Spleen (tissue), 11 donors: Measurements from ENCODE around the gene MACROD2. TPM values are rescaled to one million over a fixed set of nuclear protein-coding genes. Genes with fewer than 3 reads are reported as not detected.

Source experiments
- DNase-seq: peaks from one replicate; pipeline ENCODE4 v3.0.0-alpha.2; 2020
- H3K27ac ChIP-seq, 8 donors: fragments of 200-600 bp; sonication (generic) in 7 of 8; 1 replicate in 4 of 8; 2 replicates in 4 of 8; pipeline versions ENCODE4 v1.5.0 to v1.8.0; 2016 to 2021; ENCODE audit warnings: inconsistent platforms in 4 of 8, mild to moderate bottlenecking in 4 of 8, moderate library complexity in 1 of 8
- H3K27me3 ChIP-seq, 7 donors: fragments of 200-600 bp; sonication (generic) in 6 of 7; replicated peaks in 1 of 7; 1 replicate in 4 of 7; 2 replicates in 3 of 7; pipeline versions ENCODE4 v1.5.0 to v1.8.0; 2016 to 2021; ENCODE audit warnings: inconsistent platforms in 3 of 7, mild to moderate bottlenecking in 1 of 7
- H3K36me3 ChIP-seq, 6 donors: fragments of 200-600 bp; sonication (generic) in 5 of 6; 1 replicate in 4 of 6; 2 replicates in 2 of 6; pipeline versions ENCODE4 v1.5.0 to v1.8.0; 2016 to 2021; ENCODE audit warnings: inconsistent platforms in 2 of 6
- H3K4me1 ChIP-seq, 6 donors: fragments of 200-600 bp; sonication (generic) in 5 of 6; 1 replicate in 3 of 6; 2 replicates in 3 of 6; pipeline versions ENCODE4 v1.5.0 to v1.8.0; 2016 to 2021; ENCODE audit warnings: inconsistent platforms in 3 of 6
- H3K4me3 ChIP-seq, 8 donors: fragments of 200-600 bp; sonication (generic) in 7 of 8; 1 replicate in 4 of 8; 2 replicates in 4 of 8; pipeline versions ENCODE4 v1.5.0 to v1.8.0; 2016 to 2021; ENCODE audit warnings: inconsistent platforms in 4 of 8, mild to moderate bottlenecking in 4 of 8, moderate library complexity in 2 of 8
- H3K9me3 ChIP-seq, 8 donors: fragments of 200-600 bp; sonication (generic) in 7 of 8; 1 replicate in 4 of 8; 2 replicates in 4 of 8; pipeline versions ENCODE4 v1.5.0 to v1.8.0; 2016 to 2021; ENCODE audit warnings: inconsistent platforms in 4 of 8
- POLR2A ChIP-seq, 3 donors: fragments of 450-650 bp; IDR thresholded peaks; one replicate each; pipeline ENCODE4 v1.5.1; 2017; ENCODE audit warnings: antibody characterized with exemption in 3 of 3, mild to moderate bottlenecking in 1 of 3
- POLR2AphosphoS5 ChIP-seq, 3 donors: sonication (generic); formaldehyde crosslinking; IDR thresholded peaks; one replicate each; pipeline ENCODE4 v1.5.1; 2017; ENCODE audit warnings: antibody characterized with exemption in 3 of 3
- WGBS, 5 donors: extraction: QIAGEN DNeasy Blood & Tissue Kit in 3 of 5; methylation state at CpG; one replicate each; pipeline versions ENCODE4 v1.1.5 to v1.1.7; 2013 to 2018; 5-methylcytosine and 5-hydroxymethylcytosine counted together
- intact Hi-C: fragments of 100-400 bp; cut with DNase I; formaldehyde crosslinking; loops from one replicate; pipeline ENCODE4 v1.15.0; 2023; ENCODE audit warnings: low total_unique reads
- polyA plus RNA-seq, 3 donors: library from polyadenylated mRNA; stranded (reverse); fragments of 200-250 nt; gene quantifications; one replicate each; pipeline ENCODE4 v1.2.1, GENCODE V29; 2013
- total RNA-seq, 7 donors: library from RNA; depleted of rRNA in 3 of 7; stranded (reverse); fragments of >200 nt in 3 of 7; fragmentation: NEBNext Ultra II Directional in 4 of 7; extraction: Animal tissue kit (Norgen Biotek cat#: 25700) in 4 of 7; gene quantifications; one replicate each; pipeline versions ENCODE4 v1.1.0 to v1.2.1, GENCODE V29; 2016 to 2021
- TF ChIP-seq, protein P1 (sequence below), 11 experiments: fragments of 200-600 bp in 7 of 11; fragments of 450-650 bp in 4 of 11; sonication (generic) in 4 of 11; IDR thresholded peaks in 8 of 11; conservative IDR thresholded peaks in 3 of 11; 1 replicate in 7 of 11; 2 replicates in 4 of 11; pipeline versions ENCODE4 v1.4.0 to v1.8.0; 2016 to 2021; ENCODE audit warnings: antibody characterized with exemption in 11 of 11, inconsistent platforms in 4 of 11, mild to moderate bottlenecking in 1 of 11
- donor health status: healthy with polysubstance abuse.
- donor health status: DM: no; HTN: no; CAD: no; lungs with moderate emphysema.
- donor health status: DM: no; HTN: no; CAD: no.
- donor health status: Bipolar disorder and iron deficiency.
- donor health status: healthy.
- donor health status: DM: no; HTN: no; CAD: no.
- donor health status: DM: yes; HTN: yes; CAD: no.

The MACROD2 gene
- total and polyA plus RNA-seq, 10 donors: 1.5 to 4.7 (median 3.4) TPM

DNA sequence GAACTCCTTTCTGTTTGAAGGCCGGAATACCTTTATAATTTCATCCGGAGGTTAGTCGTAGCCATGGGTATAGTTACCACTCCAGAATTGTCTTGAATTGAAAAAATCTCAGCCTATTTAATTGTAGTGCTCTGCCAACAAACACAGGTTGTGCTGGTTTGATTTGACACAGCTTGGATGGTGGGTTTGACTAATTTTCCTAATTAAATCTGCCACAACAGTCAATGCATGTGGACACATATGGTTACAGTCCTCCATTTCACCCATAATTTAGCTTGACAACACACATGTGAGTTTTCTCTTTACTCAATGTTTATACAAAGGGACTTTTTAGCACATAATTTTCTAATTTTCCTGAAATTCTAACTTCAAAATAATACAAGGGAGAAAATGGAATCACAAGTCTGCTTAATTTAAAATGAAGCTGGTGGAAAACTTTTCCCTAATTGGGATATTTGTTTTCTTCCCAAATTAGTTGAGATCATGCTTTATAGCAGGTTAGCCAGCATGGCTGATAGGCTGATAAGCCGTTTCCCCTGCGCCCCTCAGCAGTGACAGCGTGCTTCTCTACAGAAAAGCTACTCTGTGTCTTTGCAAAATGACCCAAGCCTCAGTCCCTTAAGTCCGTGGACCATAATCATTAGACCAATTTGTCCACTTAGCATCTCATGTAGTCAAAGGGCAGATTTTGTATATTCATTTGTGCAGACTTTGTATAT is 805.5 kb downstream of the MACROD2 start:
- H3K27me3 ChIP-seq: no peaks in the 10 kb centered on the region
- no peak for TF ChIP-seq POLR2AphosphoS5 (IDR thresholded peaks at IDR 0.05)
- no peak for TF ChIP-seq POLR2A (IDR thresholded peaks at IDR 0.05)
- TF ChIP-seq, protein P1, sequence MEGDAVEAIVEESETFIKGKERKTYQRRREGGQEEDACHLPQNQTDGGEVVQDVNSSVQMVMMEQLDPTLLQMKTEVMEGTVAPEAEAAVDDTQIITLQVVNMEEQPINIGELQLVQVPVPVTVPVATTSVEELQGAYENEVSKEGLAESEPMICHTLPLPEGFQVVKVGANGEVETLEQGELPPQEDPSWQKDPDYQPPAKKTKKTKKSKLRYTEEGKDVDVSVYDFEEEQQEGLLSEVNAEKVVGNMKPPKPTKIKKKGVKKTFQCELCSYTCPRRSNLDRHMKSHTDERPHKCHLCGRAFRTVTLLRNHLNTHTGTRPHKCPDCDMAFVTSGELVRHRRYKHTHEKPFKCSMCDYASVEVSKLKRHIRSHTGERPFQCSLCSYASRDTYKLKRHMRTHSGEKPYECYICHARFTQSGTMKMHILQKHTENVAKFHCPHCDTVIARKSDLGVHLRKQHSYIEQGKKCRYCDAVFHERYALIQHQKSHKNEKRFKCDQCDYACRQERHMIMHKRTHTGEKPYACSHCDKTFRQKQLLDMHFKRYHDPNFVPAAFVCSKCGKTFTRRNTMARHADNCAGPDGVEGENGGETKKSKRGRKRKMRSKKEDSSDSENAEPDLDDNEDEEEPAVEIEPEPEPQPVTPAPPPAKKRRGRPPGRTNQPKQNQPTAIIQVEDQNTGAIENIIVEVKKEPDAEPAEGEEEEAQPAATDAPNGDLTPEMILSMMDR (IDR thresholded peaks at IDR 0.05 in 8 of 11, conservative IDR thresholded peaks at IDR 0.05 in 3 of 11): no peak
- H3K4me1 ChIP-seq: no peaks in the 10 kb centered on the region
- H3K27ac ChIP-seq: no peak overlapping the region
- 73 to 84% (median 80%) methylated on average over 7 of the region's 7 CpGs for WGBS, 5 donors
- H3K4me3 ChIP-seq: no peak overlapping the region
- H3K36me3 ChIP-seq: no peaks in the 10 kb centered on the region
- intact Hi-C loops: no loop called here
- H3K9me3 ChIP-seq: peaks cover 0 to 5% (median 0%) of the 10 kb centered on the region in 8 donors
- DNase-seq: no peak

DNA sequence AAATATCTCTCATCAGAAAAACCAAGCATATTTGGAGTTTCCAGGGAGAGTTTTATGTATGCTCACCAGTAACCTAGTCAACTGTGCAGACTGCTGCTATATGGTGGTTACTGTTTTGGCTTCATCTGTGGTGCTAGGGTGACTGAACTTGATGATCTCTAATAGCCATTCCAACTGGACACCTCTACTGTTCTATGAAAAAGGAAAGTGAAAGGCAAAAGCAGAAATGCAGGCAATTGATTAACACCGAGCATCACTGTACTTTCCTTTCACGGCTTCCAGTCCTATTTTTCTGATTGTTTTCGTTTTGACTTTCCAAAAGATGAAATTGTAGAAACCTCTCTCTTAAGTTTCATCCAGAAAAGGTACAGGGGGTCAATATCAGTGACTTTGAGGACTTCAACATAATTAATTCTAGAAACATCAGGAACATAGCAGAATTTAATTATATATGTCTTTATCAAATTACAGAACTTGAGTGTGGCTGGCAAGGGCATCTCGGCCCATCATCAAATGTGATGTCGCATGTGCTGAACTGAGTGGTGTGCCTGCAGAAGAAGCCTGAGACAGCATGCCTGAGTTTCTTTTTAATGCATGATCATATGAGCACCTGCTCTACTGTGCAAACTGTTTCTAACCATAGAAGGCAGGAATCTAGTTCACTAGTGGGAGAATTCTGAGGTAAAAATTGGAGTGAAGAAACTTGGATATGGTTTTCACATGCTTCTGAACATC is 806.4 kb downstream of the MACROD2 start:
- TF ChIP-seq POLR2A (IDR thresholded peaks at IDR 0.05): no peak
- no peak for TF ChIP-seq POLR2AphosphoS5 (IDR thresholded peaks at IDR 0.05)
- TF ChIP-seq, protein P1 (IDR thresholded peaks at IDR 0.05 in 8 of 11, conservative IDR thresholded peaks at IDR 0.05 in 3 of 11): no peak
- 82 to 90% (median 88%) methylated on average over 5 of the region's 5 CpGs for WGBS, 5 donors

DNA sequence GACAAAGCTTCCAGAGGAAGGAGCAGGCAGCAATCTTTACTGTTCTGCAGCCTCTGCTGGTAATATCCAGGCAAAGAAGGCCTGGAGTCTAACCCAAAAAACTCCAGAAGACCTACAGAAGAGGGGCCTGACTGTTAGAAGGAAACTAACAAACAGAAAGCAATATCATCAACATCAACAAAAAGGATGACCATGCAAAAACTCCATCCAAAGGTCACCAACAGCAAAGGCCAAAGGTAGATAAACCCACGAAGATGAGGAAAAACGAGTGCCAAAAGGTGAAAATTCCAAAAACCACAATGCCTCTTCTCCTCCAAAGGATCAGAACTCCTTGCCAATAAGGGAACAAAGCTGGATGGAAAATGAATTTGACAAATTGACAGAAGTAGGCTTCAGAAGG is 811.9 kb downstream of the MACROD2 start:
- TF ChIP-seq POLR2A (IDR thresholded peaks at IDR 0.05): no peak
- TF ChIP-seq, protein P1 (IDR thresholded peaks at IDR 0.05 in 8 of 11, conservative IDR thresholded peaks at IDR 0.05 in 3 of 11): no peak
- TF ChIP-seq POLR2AphosphoS5 (IDR thresholded peaks at IDR 0.05): no peak
- Histone ChIP-seq H3K9me3 (peaks cover 0 to 59% (median 35%) of the 10 kb centered on the region in 8 donors), H3K4me1 (no peaks in the 10 kb centered on the region), H3K27ac (no peak overlapping the region), H3K4me3 (no peak overlapping the region), H3K27me3 (peaks cover 0 to 4% (median 0%) of the 10 kb centered on the region in 7 donors), H3K36me3 (no peaks in the 10 kb centered on the region)
- WGBS, 5 donors: 60 to 88% (median 82%) methylated on average over 2 of the region's 2 CpGs
- no peak for DNase-seq
- intact Hi-C loops: no loop called here

More for the DNA sequence above, 806.4 kb downstream of the MACROD2 start:
- intact Hi-C loops: no loop called here
- no peak for DNase-seq
- Histone ChIP-seq H3K27me3 (peaks cover 0 to 2% (median 0%) of the 10 kb centered on the region in 7 donors), H3K9me3 (peaks cover 0 to 13% (median 3%) of the 10 kb centered on the region in 8 donors), H3K4me1 (no peaks in the 10 kb centered on the region), H3K4me3 (no peak overlapping the region), H3K36me3 (no peaks in the 10 kb centered on the region), H3K27ac (no peak overlapping the region)

DNA sequence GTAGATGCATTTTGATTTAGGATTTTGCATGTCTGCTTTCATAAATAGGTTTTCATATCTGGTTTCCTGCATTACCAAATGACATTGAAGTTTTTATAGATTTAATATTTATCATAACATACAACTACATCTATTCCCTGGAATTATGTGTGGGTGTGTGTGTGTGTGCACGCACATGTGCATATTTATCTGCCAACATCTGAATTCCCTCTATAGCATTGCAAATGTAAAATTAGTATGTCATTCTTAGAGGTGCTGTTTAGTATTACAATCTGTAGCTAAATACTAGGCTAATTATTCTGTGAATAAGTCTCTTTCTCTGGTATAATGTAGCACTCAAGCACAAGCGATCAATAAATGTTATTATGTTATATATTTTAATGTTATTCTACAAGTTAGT is 820.0 kb downstream of the MACROD2 start:
- H3K9me3 ChIP-seq: peaks cover 0 to 35% (median 22%) of the 10 kb centered on the region in 8 donors
- H3K36me3 ChIP-seq: no peaks in the 10 kb centered on the region
- no peak for DNase-seq
- H3K4me1 ChIP-seq: no peaks in the 10 kb centered on the region
- TF ChIP-seq POLR2A (IDR thresholded peaks at IDR 0.05) (no peak), POLR2AphosphoS5 (IDR thresholded peaks at IDR 0.05) (no peak)
- TF ChIP-seq, protein P1 (IDR thresholded peaks at IDR 0.05 in 8 of 11, conservative IDR thresholded peaks at IDR 0.05 in 3 of 11): no peak
- intact Hi-C loops: no loop called here
- no peak overlapping the region for H3K27ac ChIP-seq
- H3K4me3 ChIP-seq: no peak overlapping the region
- WGBS, 5 donors: 90 to 97% (median 93%) methylated on average over 2 of the region's 2 CpGs
- H3K27me3 ChIP-seq: no peaks in the 10 kb centered on the region
